Colonic mucosa (tissue), 4 donors: Measurements from ENCODE around the gene CRLF2. TPM values are rescaled to one million over a fixed set of nuclear protein-coding genes. Genes with fewer than 3 reads are reported as not detected.

Experiments used
- DNase-seq: peaks from one replicate; pipeline ENCODE4 v3.0.0-alpha.2; 2020
- H3K27ac ChIP-seq: fragments of 200-600 bp; one replicate; pipeline ENCODE4 v1.8.0; 2021
- H3K27me3 ChIP-seq: fragments of 200-600 bp; one replicate; pipeline ENCODE4 v1.8.0; 2021
- H3K36me3 ChIP-seq: fragments of 200-600 bp; one replicate; pipeline ENCODE4 v1.8.0; 2021
- H3K4me1 ChIP-seq: fragments of 200-600 bp; one replicate; pipeline ENCODE4 v1.8.0; 2021; ENCODE audit warnings: mild to moderate bottlenecking
- H3K4me3 ChIP-seq: fragments of 200-600 bp; one replicate; pipeline ENCODE4 v1.8.0; 2021
- H3K9ac ChIP-seq, 2 donors: one replicate each; pipeline ENCODE4 v1.7.0; 2013; ENCODE audit warnings: control low read depth in 2 of 2, low read depth in 2 of 2, low read length in 2 of 2
- H3K9me3 ChIP-seq: fragments of 200-600 bp; one replicate; pipeline ENCODE4 v1.8.0; 2021
- CTCF ChIP-seq: fragments of 200-600 bp; IDR thresholded peaks from one replicate; pipeline ENCODE4 v1.8.0; 2022; ENCODE audit warnings: antibody characterized with exemption, mild to moderate bottlenecking
- intact Hi-C: fragments of 100-400 bp; cut with DNase I; formaldehyde crosslinking; loops from one replicate; pipeline ENCODE4 v1.14.1; 2022
- total RNA-seq, 2 donors: library from RNA; stranded (reverse); fragmentation: NEBNext Ultra II Directional in 1 of 2; extraction: Animal tissue kit (Norgen Biotek cat#: 25700) in 1 of 2; gene quantifications; one replicate each; pipeline ENCODE4 v1.2.1, GENCODE V29; 2021
- donor health status: healthy.
- donor health status: DM: no; HTN: no; CAD: no.
- donor health status: DM: no; HTN: no; CAD: no.

CRLF2 gene
- total RNA-seq, 2 donors from 2014 or later: 0.32 TPM; not detected in 1

- Histone ChIP-seq H3K4me1 (no peaks in the 10 kb centered on the region), H3K27me3 (no peaks in the 10 kb centered on the region), H3K36me3 (no peaks in the 10 kb centered on the region), H3K4me3 (no peak overlapping the region), H3K27ac (no peak overlapping the region), H3K9me3 (no peaks in the 10 kb centered on the region), H3K9ac (no peak overlapping the region)
- TF ChIP-seq CTCF: no peak
- no peak for DNase-seq
- intact Hi-C loops: no loop called here
Measured at GRCh38 chrX:1150569-1151347, 61.7 kb downstream of the CRLF2 start.

- Histone ChIP-seq H3K27me3 (no peaks in the 10 kb centered on the region), H3K9me3 (no peaks in the 10 kb centered on the region), H3K4me1 (no peaks in the 10 kb centered on the region), H3K36me3 (no peaks in the 10 kb centered on the region), H3K4me3 (no peak overlapping the region), H3K9ac (no peak overlapping the region), H3K27ac (no peak overlapping the region)
- DNase-seq: no peak
- no peak for TF ChIP-seq CTCF
- intact Hi-C loops: no loop called here
Measured at GRCh38 chrX:1147611-1148515, 64.6 kb downstream of the CRLF2 start.

GRCh38 chrX:1144293-1144692, 68.2 kb downstream of the CRLF2 start:
- TF ChIP-seq CTCF: no peak
- no peak overlapping the region for H3K9ac ChIP-seq
- intact Hi-C loops: no loop called here
- H3K27me3 ChIP-seq: no peaks in the 10 kb centered on the region
- no peaks in the 10 kb centered on the region for H3K36me3 ChIP-seq
- no peak for DNase-seq
- no peaks in the 10 kb centered on the region for H3K9me3 ChIP-seq
- H3K27ac ChIP-seq: no peak overlapping the region
- no peak overlapping the region for H3K4me3 ChIP-seq
- H3K4me1 ChIP-seq: no peaks in the 10 kb centered on the region

Other genes with a start within 250 kb of the CRLF2 start
- gene CSF2RA, start 56.2 kb upstream of the CRLF2 start, total RNA-seq: 1 to 10 TPM; 1.5 to 4.4 TPM
- 1 to 10 TPM; 2.1 to 6.7 TPM for gene IL3RA, start 124.1 kb upstream of the CRLF2 start, total RNA-seq
- gene SLC25A6, start 179.5 kb upstream of the CRLF2 start, total RNA-seq: 100 to 1,000 TPM; 419 to 474 TPM
- 10 to 100 TPM; 17.4 to 21.6 TPM for gene ASMTL, start 240.3 kb upstream of the CRLF2 start, total RNA-seq